Activated naive CD4-positive, alpha-beta T cell treated with anti-CD3 and anti-CD28 coated beads for 36 hours (primary cell): ENCODE measurements around the gene KLF13. TPM values are rescaled to one million over a fixed set of nuclear protein-coding genes. Genes with fewer than 3 reads are reported as not detected.

ENCODE experiments used
- CTCF ChIA-PET: fragments of 350-600 bp; sonication (Branson Sonifier 250); formaldehyde crosslinking; loops from one replicate; lab custom pipeline; 2021; ENCODE audit warnings: antibody characterized with exemption; lab: Charles Lee
- DNase-seq: peaks from one replicate; pipeline ENCODE4 v3.0.0-alpha.2; 2020
- H3K27ac Mint-ChIP-seq: one replicate; pipeline ENCODE4 v1.8.0; 2021; ENCODE audit warnings: mild to moderate bottlenecking, mixed read lengths
- H3K27me3 Mint-ChIP-seq: one replicate; pipeline ENCODE4 v1.8.0; 2021; ENCODE audit warnings: low read depth, mixed read lengths
- H3K36me3 Mint-ChIP-seq: one replicate; pipeline ENCODE4 v1.8.0; 2021; ENCODE audit warnings: low read depth, mixed read lengths
- H3K4me1 Mint-ChIP-seq: one replicate; pipeline ENCODE4 v1.8.0; 2021; ENCODE audit warnings: low read depth, mixed read lengths
- H3K4me3 Mint-ChIP-seq: one replicate; pipeline ENCODE4 v1.8.0; 2021; ENCODE audit warnings: mild to moderate bottlenecking, moderate library complexity, mixed read lengths
- H3K9me3 Mint-ChIP-seq: one replicate; pipeline ENCODE4 v1.8.0; 2021; ENCODE audit warnings: mixed read lengths
- intact Hi-C: fragments of 100-400 bp; cut with micrococcal nuclease; formaldehyde crosslinking; loops from one replicate; pipeline ENCODE4 v1.15.1; 2023
- total RNA-seq, 2 experiments: library from RNA; stranded (reverse); gene quantifications; one replicate each; pipeline ENCODE4 v1.2.3, GENCODE V29; 2021

Gene KLF13
- total RNA-seq, 2 experiments from 2014 or later: 115 to 121 TPM

DNA sequence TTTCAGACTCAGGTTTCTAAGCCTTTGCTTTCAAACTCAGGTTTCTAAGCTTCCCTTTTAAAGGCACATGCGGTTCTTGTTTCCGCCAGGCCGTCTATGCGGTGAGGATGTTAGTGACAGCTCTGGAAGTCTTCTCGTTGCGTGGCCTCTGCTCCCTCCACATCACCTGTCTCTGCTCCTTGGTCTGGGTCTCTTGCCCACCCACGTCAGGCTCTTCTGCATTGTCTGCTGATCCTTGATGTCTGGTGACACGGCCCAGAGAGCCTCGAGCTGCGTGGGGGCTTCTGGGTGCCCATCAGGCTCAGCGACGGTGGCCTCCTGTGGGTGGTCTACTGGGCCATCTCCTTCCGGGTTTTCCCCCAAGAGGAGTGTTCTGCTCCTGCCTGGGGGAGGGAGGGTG lies 30.5 kb downstream of the KLF13 start:
- intact Hi-C loops: no loop called here
- Mint-ChIP-seq H3K9me3 (peaks cover 7% of the 10 kb centered on the region), H3K4me3 (peak overlapping the region; percentile 71), H3K36me3 (peaks cover 33% of the 10 kb centered on the region), H3K4me1 (peaks cover 96% of the 10 kb centered on the region), H3K27ac (peak overlapping the region; percentile 99), H3K27me3 (no peaks in the 10 kb centered on the region)
- DNase-seq: peak; percentile 69
- CTCF ChIA-PET: interaction anchor here (0.9 to 11.3 kb wide), 7 partner anchors 8 to 131 kb away, joined by 3 to 165 read pairs (median 5); no protein-coding TSS in a partner anchor

DNA sequence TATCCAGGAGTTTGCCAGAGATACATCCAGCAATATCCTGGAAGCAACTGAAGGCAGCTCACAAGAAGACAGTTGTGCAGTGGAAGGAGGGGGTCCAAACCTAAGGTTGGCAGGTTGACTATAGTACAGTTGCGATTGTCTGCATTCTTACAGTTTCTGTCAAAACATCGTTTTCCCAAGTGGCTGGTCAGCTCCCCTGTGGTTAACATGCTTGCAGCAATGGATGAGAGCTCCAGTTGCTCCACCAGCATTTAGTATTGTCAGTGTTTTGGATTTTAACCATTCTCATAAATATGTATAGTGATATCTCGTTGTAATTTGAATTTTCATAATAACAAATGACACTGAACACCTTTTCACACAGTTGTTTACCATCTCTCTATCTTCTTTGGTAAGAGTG lies 31.5 kb downstream of the KLF13 start:
- no peaks in the 10 kb centered on the region for H3K27me3 Mint-ChIP-seq
- no peak for DNase-seq
- peak overlapping the region; percentile 99 for H3K27ac Mint-ChIP-seq
- H3K36me3 Mint-ChIP-seq: peaks cover 33% of the 10 kb centered on the region
- intact Hi-C loops: no loop called here
- H3K4me3 Mint-ChIP-seq: peak overlapping the region; percentile 71
- H3K9me3 Mint-ChIP-seq: peaks cover 7% of the 10 kb centered on the region
- peaks cover 96% of the 10 kb centered on the region for H3K4me1 Mint-ChIP-seq
- CTCF ChIA-PET: interaction anchor here (0.9 to 11.3 kb wide), 7 partner anchors 8 to 130 kb away, joined by 3 to 165 read pairs (median 5); no protein-coding TSS in a partner anchor

- no peak for DNase-seq
- Mint-ChIP-seq H3K9me3 (peaks cover 7% of the 10 kb centered on the region), H3K36me3 (peaks cover 33% of the 10 kb centered on the region), H3K4me1 (peaks cover 96% of the 10 kb centered on the region), H3K27me3 (no peaks in the 10 kb centered on the region), H3K4me3 (no peak overlapping the region), H3K27ac (peak overlapping the region; percentile 99)
- CTCF ChIA-PET: interaction anchor here (1.1 to 11.3 kb wide), 3 partner anchors 12 to 129 kb away, joined by 3 to 165 read pairs (median 4); no protein-coding TSS in a partner anchor
- intact Hi-C loops: no loop called here
Measured at GRCh38 chr15:31358957-31359701, 32.5 kb downstream of the KLF13 start.

DNA sequence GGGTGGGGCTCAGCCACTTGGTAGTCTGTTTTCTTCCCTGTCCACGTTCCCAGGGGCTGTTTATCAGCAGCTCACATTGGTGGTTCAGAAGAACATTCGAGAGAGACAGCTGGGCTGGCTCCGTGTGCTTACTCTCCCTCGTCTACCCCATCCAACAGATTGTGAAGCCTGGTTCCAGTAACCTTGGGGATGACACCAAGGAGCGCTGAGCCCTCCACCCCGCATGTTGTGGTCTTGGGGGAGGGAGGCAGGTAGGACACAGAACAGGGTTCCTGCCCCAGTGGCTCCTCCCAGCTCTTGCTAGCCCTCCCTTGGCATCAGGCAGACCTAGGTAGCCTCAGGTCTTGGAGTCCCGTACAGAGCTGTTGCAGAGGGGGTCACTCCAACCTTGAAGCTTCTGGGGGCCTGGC lies 33.1 kb downstream of the KLF13 start:
- peak overlapping the region; percentile 99 for H3K27ac Mint-ChIP-seq
- no peak for DNase-seq
- peak overlapping the region; percentile 83 for H3K4me3 Mint-ChIP-seq
- intact Hi-C loops: no loop called here
- CTCF ChIA-PET: interaction anchor here (0.5 to 11.3 kb wide), 3 partner anchors 12 to 161 kb away, joined by 3 to 165 read pairs (median 3); no protein-coding TSS in a partner anchor
- no peaks in the 10 kb centered on the region for H3K27me3 Mint-ChIP-seq
- H3K9me3 Mint-ChIP-seq: peaks cover 7% of the 10 kb centered on the region
- H3K4me1 Mint-ChIP-seq: peaks cover 98% of the 10 kb centered on the region
- H3K36me3 Mint-ChIP-seq: peaks cover 30% of the 10 kb centered on the region

DNA sequence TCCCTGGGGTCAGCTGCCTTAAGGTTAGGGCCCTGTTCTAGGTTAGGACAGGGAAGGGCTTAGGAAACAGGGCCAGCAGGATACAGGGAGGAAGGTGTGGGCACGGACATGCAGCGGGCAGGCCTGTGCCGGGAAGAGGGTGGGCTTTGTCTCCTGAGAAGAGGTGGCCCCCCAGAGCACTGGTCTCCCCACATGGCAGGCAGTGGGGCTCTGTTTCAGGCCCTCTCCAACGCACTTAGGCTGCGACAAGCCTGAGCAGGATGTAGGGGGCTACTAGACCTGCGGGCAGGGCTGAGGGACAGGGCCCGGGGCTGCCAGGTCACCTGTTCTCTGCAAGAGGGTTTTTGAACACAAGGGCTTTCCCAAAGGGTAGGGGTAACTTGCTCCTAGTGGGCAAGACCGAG lies 33.5 kb downstream of the KLF13 start:
- peak overlapping the region; percentile 99 for H3K27ac Mint-ChIP-seq
- peaks cover 25% of the 10 kb centered on the region for H3K36me3 Mint-ChIP-seq
- H3K27me3 Mint-ChIP-seq: no peaks in the 10 kb centered on the region
- DNase-seq: no peak
- CTCF ChIA-PET: interaction anchor here (0.5 to 11.3 kb wide), 3 partner anchors 13 to 161 kb away, joined by 3 to 165 read pairs (median 3); no protein-coding TSS in a partner anchor
- peak overlapping the region; percentile 83 for H3K4me3 Mint-ChIP-seq
- intact Hi-C loops: no loop called here
- H3K4me1 Mint-ChIP-seq: peaks cover 98% of the 10 kb centered on the region
- H3K9me3 Mint-ChIP-seq: peaks cover 4% of the 10 kb centered on the region

DNA sequence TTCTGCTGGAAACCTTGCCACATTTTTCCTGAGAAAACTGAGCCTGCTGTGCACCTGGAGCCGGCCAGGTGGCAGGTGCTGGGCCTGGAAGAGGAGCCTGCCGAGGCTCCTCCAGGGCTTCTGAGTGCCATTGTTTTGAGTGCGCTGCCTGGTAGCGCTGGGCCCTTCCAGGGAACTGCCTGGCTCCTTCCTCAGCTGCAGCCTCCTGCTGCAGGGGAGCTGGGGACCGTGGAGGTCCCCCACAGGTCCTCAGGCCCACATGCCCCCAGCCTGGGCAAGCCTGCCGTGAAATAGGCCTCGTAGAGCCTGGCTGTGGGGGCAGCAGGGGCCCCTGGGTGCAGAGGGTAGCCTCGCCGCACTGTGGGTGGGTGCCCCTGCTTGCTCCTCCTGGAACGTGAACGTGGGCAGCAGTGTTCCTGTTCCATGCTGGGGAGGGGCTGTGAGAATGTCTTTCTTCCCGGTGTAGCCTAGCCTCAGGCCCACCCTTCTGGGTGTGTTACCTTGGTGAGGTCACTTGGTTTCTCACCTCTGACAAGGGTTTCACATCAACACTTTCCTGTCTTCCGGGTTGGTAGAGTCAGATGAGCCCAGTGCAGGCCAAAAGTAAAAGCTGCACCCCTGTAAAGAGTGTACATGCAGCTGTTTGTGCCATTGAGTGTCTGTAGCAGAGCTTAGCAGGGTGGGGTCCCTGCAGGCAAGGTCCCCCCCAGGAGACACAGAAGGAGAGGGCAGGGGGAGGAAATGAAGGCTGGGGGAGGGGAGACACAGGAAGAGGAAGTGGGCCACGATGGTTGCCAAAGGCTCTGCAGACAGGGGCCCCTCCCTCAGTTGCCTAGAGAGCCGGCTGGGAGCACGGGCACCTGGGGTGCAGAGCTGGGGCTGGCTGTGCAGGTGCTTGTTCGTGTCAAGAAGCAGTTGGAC lies 34.5 kb downstream of the KLF13 start:
- H3K9me3 Mint-ChIP-seq: no peaks in the 10 kb centered on the region
- H3K27ac Mint-ChIP-seq: peak overlapping the region; percentile 99
- DNase-seq: peak; percentile 81
- CTCF ChIA-PET: interaction anchor here (1.7 to 11.3 kb wide), 2 partner anchors 14 to 76 kb away, joined by 4 to 165 read pairs; no protein-coding TSS in a partner anchor
- peaks cover 97% of the 10 kb centered on the region for H3K4me1 Mint-ChIP-seq
- no peaks in the 10 kb centered on the region for H3K27me3 Mint-ChIP-seq
- peaks cover 16% of the 10 kb centered on the region for H3K36me3 Mint-ChIP-seq
- intact Hi-C loops: loop anchor here (1.0 kb wide), 5 partner anchors 10 to 146 kb away; no protein-coding TSS in a partner anchor
- peak overlapping the region; percentile 83 for H3K4me3 Mint-ChIP-seq

GRCh38 chr15:31361764-31362515 lies 35.3 kb downstream of the KLF13 start:
- DNase-seq: no peak
- H3K4me3 Mint-ChIP-seq: peak overlapping the region; percentile 83
- CTCF ChIA-PET: interaction anchor here (1.7 to 11.3 kb wide), 3 partner anchors 15 to 127 kb away, joined by 4 to 165 read pairs (median 76); no protein-coding TSS in a partner anchor
- peak overlapping the region; percentile 99 for H3K27ac Mint-ChIP-seq
- H3K27me3 Mint-ChIP-seq: no peaks in the 10 kb centered on the region
- peaks cover 97% of the 10 kb centered on the region for H3K4me1 Mint-ChIP-seq
- H3K9me3 Mint-ChIP-seq: no peaks in the 10 kb centered on the region
- intact Hi-C loops: loop anchor here (1.0 kb wide), 5 partner anchors 11 to 147 kb away; no protein-coding TSS in a partner anchor
- peaks cover 12% of the 10 kb centered on the region for H3K36me3 Mint-ChIP-seq

- H3K36me3 Mint-ChIP-seq: peaks cover 7% of the 10 kb centered on the region
- no peaks in the 10 kb centered on the region for H3K9me3 Mint-ChIP-seq
- CTCF ChIA-PET: interaction anchor here (0.6 to 11.3 kb wide), 4 partner anchors 12 to 162 kb away, joined by 3 to 165 read pairs (median 40); no protein-coding TSS in a partner anchor
- H3K4me3 Mint-ChIP-seq: no peak overlapping the region
- DNase-seq: no peak
- intact Hi-C loops: no loop called here
- peak overlapping the region; percentile 99 for H3K27ac Mint-ChIP-seq
- H3K4me1 Mint-ChIP-seq: peaks cover 97% of the 10 kb centered on the region
- H3K27me3 Mint-ChIP-seq: no peaks in the 10 kb centered on the region
Measured at GRCh38 chr15:31362886-31363285, 36.3 kb downstream of the KLF13 start.

DNA sequence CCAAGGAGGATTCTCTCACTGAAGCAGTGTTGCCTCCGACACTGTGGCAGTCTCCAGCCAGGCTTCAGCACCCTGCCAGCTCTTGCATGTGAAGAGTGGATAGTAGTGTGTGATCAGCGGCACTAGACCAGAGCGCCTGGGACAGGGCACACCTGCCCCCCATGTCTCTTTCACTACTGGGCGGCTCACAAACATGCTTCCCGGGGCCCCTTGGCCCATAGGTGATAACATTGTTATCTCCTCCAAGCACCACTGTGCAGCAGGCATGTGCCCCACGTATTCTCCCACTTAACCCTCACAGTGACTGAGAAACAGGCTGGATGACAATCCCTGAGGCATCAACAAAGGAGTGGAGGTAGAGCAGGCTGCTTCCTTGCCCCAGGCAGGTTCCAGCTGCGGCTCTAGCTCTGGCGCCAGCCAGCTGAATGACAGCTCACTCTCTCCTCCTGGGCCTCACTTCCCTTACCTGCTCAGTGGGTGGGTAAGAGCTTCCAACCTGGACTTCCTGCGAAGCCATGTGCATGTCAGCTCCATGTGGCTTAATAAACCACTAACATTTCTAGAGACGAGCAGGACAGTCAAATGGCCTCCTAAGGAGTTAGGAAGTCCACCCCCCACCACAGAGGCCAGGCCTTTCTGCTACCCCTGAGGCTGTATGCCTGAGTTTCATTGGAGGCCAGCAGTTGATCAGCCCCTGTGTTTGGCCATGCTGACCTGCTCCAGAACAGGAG lies 37.8 kb downstream of the KLF13 start:
- CTCF ChIA-PET: interaction anchor here (0.8 to 11.3 kb wide), 14 partner anchors 9 to 149 kb away, joined by 3 to 165 read pairs (median 5); partner anchors contain the start of gene KLF13
- peak; percentile 69 for DNase-seq
- Mint-ChIP-seq H3K27me3 (no peaks in the 10 kb centered on the region), H3K36me3 (peaks cover 8% of the 10 kb centered on the region), H3K4me1 (peaks cover 97% of the 10 kb centered on the region), H3K4me3 (peak overlapping the region; percentile 74), H3K9me3 (peaks cover 2% of the 10 kb centered on the region), H3K27ac (peak overlapping the region; percentile 99)
- intact Hi-C loops: loop anchor here (1.0 to 5.0 kb wide), 5 partner anchors 28 to 148 kb away; no protein-coding TSS in a partner anchor

DNA sequence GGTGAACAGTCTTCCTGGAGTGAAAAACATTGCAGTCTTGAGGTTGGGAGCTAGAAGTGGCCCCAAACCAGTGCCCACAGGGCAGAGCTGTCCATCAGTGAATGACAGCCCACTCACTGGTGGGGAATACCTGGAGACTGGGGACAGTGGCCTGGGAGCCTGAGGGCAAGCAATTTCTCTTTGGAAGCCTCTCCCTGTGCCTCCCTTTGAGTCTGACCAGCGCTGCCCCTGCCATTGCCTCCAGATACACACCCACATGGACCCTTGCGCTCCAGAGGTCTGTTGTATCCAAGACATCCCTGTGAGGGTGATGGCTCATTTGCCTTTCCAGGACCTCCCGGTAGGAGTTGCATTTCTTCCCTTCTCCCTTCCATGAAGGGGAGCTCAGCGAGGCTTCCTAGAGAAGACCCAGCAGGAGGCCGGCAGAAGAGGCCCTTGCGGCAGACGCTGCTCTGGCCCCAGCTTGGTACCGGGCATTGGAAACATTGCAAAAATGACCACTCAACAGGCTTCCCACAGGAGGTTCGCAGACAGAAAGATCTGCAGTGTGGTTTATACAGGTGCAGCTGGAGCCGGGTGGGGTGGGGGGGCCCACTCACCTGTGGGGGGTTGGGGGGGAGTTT lies 38.5 kb downstream of the KLF13 start:
- intact Hi-C loops: loop anchor here (1.0 to 5.0 kb wide), 5 partner anchors 27 to 149 kb away; no protein-coding TSS in a partner anchor
- DNase-seq: no peak
- H3K36me3 Mint-ChIP-seq: peaks cover 12% of the 10 kb centered on the region
- H3K4me1 Mint-ChIP-seq: peaks cover 97% of the 10 kb centered on the region
- peak overlapping the region; percentile 99 for H3K27ac Mint-ChIP-seq
- H3K9me3 Mint-ChIP-seq: peaks cover 2% of the 10 kb centered on the region
- CTCF ChIA-PET: interaction anchor here (0.7 to 11.3 kb wide), 23 partner anchors 7 to 150 kb away, joined by 3 to 165 read pairs (median 5); partner anchors contain the start of gene KLF13
- H3K4me3 Mint-ChIP-seq: peak overlapping the region; percentile 74
- H3K27me3 Mint-ChIP-seq: no peaks in the 10 kb centered on the region
